Measurements from ENCODE around the gene CDK17. TPM values are rescaled to one million over a fixed set of nuclear protein-coding genes. Genes with fewer than 3 reads are reported as not detected.

Gene CDK17
- total and polyA plus RNA-seq, 9 of the 15 experiments (the other 6 are each of a cell fraction or from before 2014, with no cell fraction given): 4.8 to 39.3 (median 21.6) TPM

DNA sequence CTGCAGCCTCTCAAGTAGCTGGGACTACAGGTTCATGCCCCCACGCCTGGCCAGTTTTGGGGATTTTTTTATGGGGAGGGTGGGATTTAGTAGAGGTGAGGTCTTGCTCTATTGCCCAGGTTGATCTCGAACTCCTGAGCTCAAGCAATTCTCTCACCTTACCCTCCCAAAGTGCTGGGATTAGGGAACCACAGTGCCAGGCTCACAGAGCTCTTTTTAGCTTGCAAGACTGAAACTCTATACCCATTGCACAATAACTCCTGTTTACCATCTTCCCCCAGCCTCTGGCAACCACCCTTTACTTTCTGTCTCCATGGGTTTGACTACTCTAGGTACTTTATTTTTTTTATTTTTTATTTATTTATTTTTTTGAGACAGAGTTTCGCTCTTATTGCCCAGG, 25.7 kb upstream of the CDK17 start:
- intact Hi-C loops (cut with micrococcal nuclease) (no loop called here), in situ Hi-C loops (cut with MboI) (no loop called here)
- H3K79me2 ChIP-seq (ENCODE audit: control insufficient read depth, insufficient read depth, low read length): no peaks in the 10 kb centered on the region
- no peak for DNase-seq (ENCODE audit: extremely low read depth in 1 of 4, low spot score in 3 of 4)
- no peaks in the 10 kb centered on the region; a peak in 1 of 5 replicates for H3K4me1 ChIP-seq (replicated peaks in 1 of 2; ENCODE audit: control insufficient read depth in 2 of 2, insufficient read depth in 2 of 2, low read length in 2 of 2)
- H2AFZ ChIP-seq (ENCODE audit: low read depth, low read length): no peak overlapping the region
- BruUV-seq (replicated peaks): no TSS peak
- ATAC-seq: no peak
- H4K20me1 ChIP-seq (replicated peaks; ENCODE audit: control insufficient read depth, insufficient read depth, low read length): no peaks in the 10 kb centered on the region
- no peak overlapping the region for H3K4me3 ChIP-seq
- no peaks in the 10 kb centered on the region for H3K9me3 ChIP-seq (replicated peaks; ENCODE audit: control insufficient read depth, insufficient read depth, low read depth, low read length)
- H3K9me1 ChIP-seq (ENCODE audit: control insufficient read depth, insufficient read depth, low read length): no peaks in the 10 kb centered on the region
- H3K36me3 ChIP-seq (ENCODE audit: control insufficient read depth, insufficient read depth, low read length): no peaks in the 10 kb centered on the region
- H3K9ac ChIP-seq (ENCODE audit: insufficient read depth in 1 of 2, low read depth in 2 of 2, low read length in 2 of 2): no peak overlapping the region
- POLR2A ChIA-PET: no interaction called here
- WGBS (ENCODE audit: insufficient coverage, low coverage, missing lambda C conversion rate): 6% methylated on average over 3 of the region's 3 CpGs
- TF ChIP-seq RFX1 (IDR thresholded peaks at IDR 0.05) (no peak), RBM39 (optimal IDR thresholded peaks at IDR 0.05; ENCODE audit: low read depth, low read length) (no peak), KAT2B (IDR thresholded peaks at IDR 0.05; ENCODE audit: low read depth, low read length) (no peak), NFE2L1 (tag; IDR thresholded peaks at IDR 0.05; ENCODE audit: borderline replicate concordance, low read depth) (no peak), TRIM24 (IDR thresholded peaks at IDR 0.05) (no peak), ZKSCAN8 (CRISPR knock-in tag; IDR thresholded peaks at IDR 0.05) (no peak), NCOA2 (IDR thresholded peaks at IDR 0.05; ENCODE audit: partially characterized antibody in 2 of 2) (no peak), CCNT2 (IDR thresholded peaks at IDR 0.05; ENCODE audit: borderline replicate concordance, extremely low read depth, insufficient read length, low read depth, low read length) (no peak), YY1 (IDR thresholded peaks at IDR 0.05; ENCODE audit: borderline replicate concordance in 1 of 3, control insufficient read depth in 1 of 3, extremely low read depth in 1 of 3, insufficient read depth in 3 of 3, insufficient read length in 1 of 3, insufficient replicate concordance in 2 of 3, low read depth in 1 of 3, low read length in 2 of 3) (no peak), HDAC3 (IDR thresholded peaks at IDR 0.05; ENCODE audit: borderline replicate concordance, partially characterized antibody) (no peak), FOXP1 (CRISPR knock-in tag; IDR thresholded peaks at IDR 0.05) (no peak)
- TF ChIP-seq, protein P1, sequence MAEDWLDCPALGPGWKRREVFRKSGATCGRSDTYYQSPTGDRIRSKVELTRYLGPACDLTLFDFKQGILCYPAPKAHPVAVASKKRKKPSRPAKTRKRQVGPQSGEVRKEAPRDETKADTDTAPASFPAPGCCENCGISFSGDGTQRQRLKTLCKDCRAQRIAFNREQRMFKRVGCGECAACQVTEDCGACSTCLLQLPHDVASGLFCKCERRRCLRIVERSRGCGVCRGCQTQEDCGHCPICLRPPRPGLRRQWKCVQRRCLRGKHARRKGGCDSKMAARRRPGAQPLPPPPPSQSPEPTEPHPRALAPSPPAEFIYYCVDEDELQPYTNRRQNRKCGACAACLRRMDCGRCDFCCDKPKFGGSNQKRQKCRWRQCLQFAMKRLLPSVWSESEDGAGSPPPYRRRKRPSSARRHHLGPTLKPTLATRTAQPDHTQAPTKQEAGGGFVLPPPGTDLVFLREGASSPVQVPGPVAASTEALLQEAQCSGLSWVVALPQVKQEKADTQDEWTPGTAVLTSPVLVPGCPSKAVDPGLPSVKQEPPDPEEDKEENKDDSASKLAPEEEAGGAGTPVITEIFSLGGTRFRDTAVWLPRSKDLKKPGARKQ (CRISPR knock-in tag; IDR thresholded peaks at IDR 0.05): no peak
- TF ChIP-seq, protein P2, sequence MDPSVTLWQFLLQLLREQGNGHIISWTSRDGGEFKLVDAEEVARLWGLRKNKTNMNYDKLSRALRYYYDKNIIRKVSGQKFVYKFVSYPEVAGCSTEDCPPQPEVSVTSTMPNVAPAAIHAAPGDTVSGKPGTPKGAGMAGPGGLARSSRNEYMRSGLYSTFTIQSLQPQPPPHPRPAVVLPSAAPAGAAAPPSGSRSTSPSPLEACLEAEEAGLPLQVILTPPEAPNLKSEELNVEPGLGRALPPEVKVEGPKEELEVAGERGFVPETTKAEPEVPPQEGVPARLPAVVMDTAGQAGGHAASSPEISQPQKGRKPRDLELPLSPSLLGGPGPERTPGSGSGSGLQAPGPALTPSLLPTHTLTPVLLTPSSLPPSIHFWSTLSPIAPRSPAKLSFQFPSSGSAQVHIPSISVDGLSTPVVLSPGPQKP (CRISPR knock-in tag; IDR thresholded peaks at IDR 0.05): no peak
- CTCF ChIA-PET (ENCODE audit: low intra/inter-chr PET ratio): no interaction called here
- no peak overlapping the region for H3K4me2 ChIP-seq (ENCODE audit: insufficient read depth, low read length)
- no peaks in the 10 kb centered on the region for H3K27me3 ChIP-seq (ENCODE audit: control insufficient read depth in 2 of 2, insufficient read depth in 2 of 2, low read length in 2 of 2)
- H3K27ac ChIP-seq (ENCODE audit: extremely low read depth, low read depth, low read length): no peak overlapping the region
- no peak for FAIRE-seq

Data from K562 (cell line).